Erythroblast (primary cell): ENCODE measurements around the gene PDLIM7.

Source experiments
- GATA1 ChIP-seq: IDR thresholded peaks from 2 replicates; pipeline ENCODE4 v1.6.1; 2011; ENCODE audit warnings: low read depth, mild to moderate bottlenecking, control low read depth, low read length, moderate library complexity
- POLR2A ChIP-seq: IDR thresholded peaks from 2 replicates; pipeline ENCODE4 v1.6.1; 2011; ENCODE audit warnings: mild to moderate bottlenecking, low read length

DNA sequence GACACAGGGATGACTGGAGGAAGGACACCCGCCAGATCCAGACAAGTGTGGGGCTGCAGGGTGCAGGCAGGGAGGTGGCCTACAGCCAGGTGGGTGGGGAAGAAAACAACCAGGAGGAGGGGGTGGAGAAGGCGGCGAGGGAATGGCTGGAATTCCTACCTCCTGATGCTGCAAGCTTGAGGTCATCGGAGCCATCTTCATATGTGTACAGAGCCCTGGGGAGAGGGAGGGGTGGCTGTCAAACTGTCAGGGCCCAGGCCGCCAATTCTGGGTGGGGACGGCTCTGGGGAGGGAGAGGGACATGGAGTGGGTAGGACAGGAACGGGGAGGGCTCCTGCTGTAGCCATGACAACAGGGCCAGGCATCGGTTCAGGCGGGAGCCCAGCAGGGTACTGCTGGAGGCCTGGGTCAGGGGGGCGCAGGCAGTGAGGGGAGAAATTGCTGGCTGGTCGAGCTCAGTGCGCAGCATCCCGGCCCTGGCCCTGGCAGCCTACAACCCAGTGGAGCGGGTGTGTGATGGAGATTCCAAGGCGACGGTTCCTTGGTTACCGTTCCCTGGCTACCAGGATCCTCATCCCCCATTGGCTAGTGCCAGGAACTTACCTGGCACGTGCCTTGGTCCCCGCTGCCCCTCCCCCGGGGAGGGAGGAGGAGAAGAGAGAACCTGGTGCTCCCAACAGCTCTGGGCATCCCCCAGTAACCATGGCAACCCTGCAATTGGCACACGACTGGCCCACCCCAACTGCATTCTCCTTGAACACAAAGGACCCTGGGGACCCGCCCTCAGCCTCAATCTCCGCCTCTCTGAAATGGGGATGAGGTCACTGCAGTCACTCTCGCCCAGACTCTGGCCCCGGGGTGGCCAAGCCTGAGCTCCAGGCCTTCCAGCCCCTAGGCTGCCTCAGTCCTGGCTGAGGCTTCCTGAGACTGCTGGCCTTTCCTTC is 28.4 kb downstream of the PDLIM7 start:
- no peak for TF ChIP-seq POLR2A
- TF ChIP-seq GATA1: no peak
